ENCODE results near the gene DGCR2. TPM values are rescaled to one million over a fixed set of nuclear protein-coding genes. Genes with fewer than 3 reads are reported as not detected.

DGCR2 gene
- total and polyA plus RNA-seq, 2 experiments from 2014 or later, result 25.6 to 42.7 TPM

- Histone ChIP-seq H3K27ac (no peak overlapping the region), H3K4me3 (no peak overlapping the region), H3K4me1 (ENCODE audit: insufficient read depth) (peaks cover 12% of the 10 kb centered on the region), H3K9ac (no peak overlapping the region), H4K20me1 (ENCODE audit: insufficient read depth) (no peaks in the 10 kb centered on the region), H3K4me2 (ENCODE audit: unreplicated experiment) (no peak overlapping the region), H3K36me3 (ENCODE audit: low read depth) (peaks cover 9% of the 10 kb centered on the region; the same call in 1 of the 2 replicates), H3F3A (ENCODE audit: insufficient read depth) (no peaks in the 10 kb centered on the region; the same call in 1 of the 2 replicates), H3K27me3 (replicated peaks; ENCODE audit: insufficient read depth) (no peaks in the 10 kb centered on the region), H3K9me3 (ENCODE audit: low read depth) (no peaks in the 10 kb centered on the region), H3K79me2 (ENCODE audit: insufficient read depth) (no peaks in the 10 kb centered on the region), H2AFZ (no peak overlapping the region), H3K9me2 (ENCODE audit: insufficient read depth) (no peaks in the 10 kb centered on the region)
- no peak for DNase-seq
- in situ Hi-C loops (cut with MboI), result no loop called here
- WGBS, 2 experiments (ENCODE audit: low coverage in 1 of 2, low lambda C conversion rate in 2 of 2, missing lambda C conversion rate in 2 of 2), result 97 to 100% methylated on average over 22 of the region's 22 CpGs
- no peak for TF ChIP-seq EZH2phosphoT487 (IDR thresholded peaks at IDR 0.05; ENCODE audit: insufficient read depth, low read depth)
- no peak for TF ChIP-seq EZH2 (IDR thresholded peaks at IDR 0.05; ENCODE audit: insufficient read depth, poor library complexity, severe bottlenecking)
These were observed 79.7 kb downstream of the DGCR2 start for GRCh38 chr22:19042285-19043120.

- no peak for TF ChIP-seq EZH2 (IDR thresholded peaks at IDR 0.05; ENCODE audit: insufficient read depth, poor library complexity, severe bottlenecking)
- no peak for TF ChIP-seq EZH2phosphoT487 (IDR thresholded peaks at IDR 0.05; ENCODE audit: insufficient read depth, low read depth)
- H3K27ac ChIP-seq, result no peak overlapping the region
- H3K4me1 ChIP-seq (ENCODE audit: insufficient read depth), result peaks cover 12% of the 10 kb centered on the region
- no peaks in the 10 kb centered on the region for H4K20me1 ChIP-seq (ENCODE audit: insufficient read depth)
- no peaks in the 10 kb centered on the region for H3K9me2 ChIP-seq (ENCODE audit: insufficient read depth)
- no peak for DNase-seq
- H3K9me3 ChIP-seq (ENCODE audit: low read depth), result no peaks in the 10 kb centered on the region
- H3F3A ChIP-seq (ENCODE audit: insufficient read depth), result no peaks in the 10 kb centered on the region; the same call in 1 of the 2 replicates
- no peaks in the 10 kb centered on the region for H3K79me2 ChIP-seq (ENCODE audit: insufficient read depth)
- no peak overlapping the region for H3K4me2 ChIP-seq (ENCODE audit: unreplicated experiment)
- H3K4me3 ChIP-seq, result no peak overlapping the region
- H3K36me3 ChIP-seq (ENCODE audit: low read depth), result peaks cover 6% of the 10 kb centered on the region; the same call in 1 of the 2 replicates
- WGBS, 2 experiments (ENCODE audit: low coverage in 1 of 2, low lambda C conversion rate in 2 of 2, missing lambda C conversion rate in 2 of 2), result 87 to 95% methylated on average over 13 to 15 of the region's 15 CpGs
- no peaks in the 10 kb centered on the region for H3K27me3 ChIP-seq (replicated peaks; ENCODE audit: insufficient read depth)
- no peak overlapping the region for H3K9ac ChIP-seq
- in situ Hi-C loops (cut with MboI), result no loop called here
- H2AFZ ChIP-seq, result no peak overlapping the region
These were observed 80.5 kb downstream of the DGCR2 start for GRCh38 chr22:19041704-19042074.

- no peaks in the 10 kb centered on the region for H3K9me3 ChIP-seq (ENCODE audit: low read depth)
- TF ChIP-seq EZH2phosphoT487 (IDR thresholded peaks at IDR 0.05; ENCODE audit: insufficient read depth, low read depth), result no peak
- no peak for TF ChIP-seq EZH2 (IDR thresholded peaks at IDR 0.05; ENCODE audit: insufficient read depth, poor library complexity, severe bottlenecking)
- in situ Hi-C loops (cut with MboI), result no loop called here
- H3K36me3 ChIP-seq (ENCODE audit: low read depth), result 0 out of 2 replicates have a peak, but pooled peaks cover 6% of the 10 kb centered on the region
- no peak for DNase-seq
- H3K9me2 ChIP-seq (ENCODE audit: insufficient read depth), result no peaks in the 10 kb centered on the region
- no peak overlapping the region for H2AFZ ChIP-seq
- H3K9ac ChIP-seq, result no peak overlapping the region
- H4K20me1 ChIP-seq (ENCODE audit: insufficient read depth), result no peaks in the 10 kb centered on the region
- no peaks in the 10 kb centered on the region; the same call in 1 of the 2 replicates for H3F3A ChIP-seq (ENCODE audit: insufficient read depth)
- no peaks in the 10 kb centered on the region for H3K27me3 ChIP-seq (replicated peaks; ENCODE audit: insufficient read depth)
- no peak overlapping the region for H3K27ac ChIP-seq
- no peak overlapping the region for H3K4me2 ChIP-seq (ENCODE audit: unreplicated experiment)
- 89 to 90% methylated on average over 23 to 30 of the region's 30 CpGs for WGBS, 2 experiments (ENCODE audit: low coverage in 1 of 2, low lambda C conversion rate in 2 of 2, missing lambda C conversion rate in 2 of 2)
- H3K4me1 ChIP-seq (ENCODE audit: insufficient read depth), result peaks cover 12% of the 10 kb centered on the region
- no peak overlapping the region for H3K4me3 ChIP-seq
- H3K79me2 ChIP-seq (ENCODE audit: insufficient read depth), result no peaks in the 10 kb centered on the region
These were observed 81.1 kb downstream of the DGCR2 start for GRCh38 chr22:19040888-19041703.

- Histone ChIP-seq H3K9me3 (ENCODE audit: low read depth) (no peaks in the 10 kb centered on the region), H3K4me3 (no peak overlapping the region), H3K79me2 (ENCODE audit: insufficient read depth) (no peaks in the 10 kb centered on the region), H3K4me2 (ENCODE audit: unreplicated experiment) (no peak overlapping the region), H3K9me2 (ENCODE audit: insufficient read depth) (no peaks in the 10 kb centered on the region), H3F3A (ENCODE audit: insufficient read depth) (no peaks in the 10 kb centered on the region), H3K4me1 (ENCODE audit: insufficient read depth) (peaks cover 12% of the 10 kb centered on the region), H3K36me3 (ENCODE audit: low read depth) (0 out of 2 replicates have a peak, but pooled peaks cover 3% of the 10 kb centered on the region), H3K27me3 (replicated peaks; ENCODE audit: insufficient read depth) (no peaks in the 10 kb centered on the region), H3K9ac (no peak overlapping the region), H2AFZ (no peak overlapping the region), H4K20me1 (ENCODE audit: insufficient read depth) (no peaks in the 10 kb centered on the region), H3K27ac (no peak overlapping the region)
- in situ Hi-C loops (cut with MboI), result no loop called here
- WGBS, 2 experiments (ENCODE audit: low coverage in 1 of 2, low lambda C conversion rate in 2 of 2, missing lambda C conversion rate in 2 of 2), result 95 to 96% methylated on average over 4 of the region's 4 CpGs
- TF ChIP-seq EZH2phosphoT487 (IDR thresholded peaks at IDR 0.05; ENCODE audit: insufficient read depth, low read depth) (no peak), EZH2 (IDR thresholded peaks at IDR 0.05; ENCODE audit: insufficient read depth, poor library complexity, severe bottlenecking) (no peak)
- no peak for DNase-seq
These were observed 81.8 kb downstream of the DGCR2 start for GRCh38 chr22:19040391-19040861.

All from GM23248 (cell line).